GM12878 (cell line): ENCODE results near the gene MAPK8IP3. TPM values are rescaled to one million over a fixed set of nuclear protein-coding genes. Genes with fewer than 3 reads are reported as not detected.
A peak's percentile ranks its signal among the peaks of the same experiment; 100 is the strongest.

Experiments
- CBFB ChIP-seq: IDR thresholded peaks from 2 replicates; pipeline ENCODE4 v1.6.1; 2016; ENCODE audit warnings: antibody characterized with exemption, low read depth
- CTCF ChIP-seq, 3 experiments: IDR thresholded peaks in 2 of 3; conservative IDR thresholded peaks in 1 of 3; 2 replicates each; pipeline ENCODE4 v1.5.1; 2011; ENCODE audit warnings: low read depth in 3 of 3, low read length in 3 of 3, mild to moderate bottlenecking in 3 of 3, control low read depth in 2 of 3, moderate library complexity in 2 of 3, inconsistent platforms in 1 of 3, mixed read lengths in 1 of 3; ENCODE audit not compliant: control insufficient read depth in 2 of 3, insufficient read depth in 1 of 3; ENCODE audit errors: extremely low read depth in 1 of 3
- CUX1 ChIP-seq: IDR thresholded peaks from 2 replicates; pipeline ENCODE4 v1.6.1; 2012; ENCODE audit warnings: improper control_type of control experiment, low read depth, low read length; ENCODE audit not compliant: insufficient replicate concordance
- FOXM1 ChIP-seq: IDR thresholded peaks from 2 replicates; pipeline ENCODE4 v1.6.1; 2012; ENCODE audit warnings: low read depth, mild to moderate bottlenecking, inconsistent platforms, low read length, moderate library complexity
- IRF4 ChIP-seq: IDR thresholded peaks from 2 replicates; pipeline ENCODE4 v1.6.1; 2011; ENCODE audit warnings: low read depth, low read length
- NFYA ChIP-seq: IDR thresholded peaks from 2 replicates; pipeline ENCODE4 v1.6.1; 2011; ENCODE audit warnings: low read depth, mild to moderate bottlenecking, low read length, improper control_type of control experiment, borderline replicate concordance
- RFX5 ChIP-seq: IDR thresholded peaks from 2 replicates; pipeline ENCODE4 v1.6.1; 2011; ENCODE audit warnings: low read depth, low read length, improper control_type of control experiment
- RUNX3 ChIP-seq: IDR thresholded peaks from 2 replicates; pipeline ENCODE4 v1.6.1; 2012; ENCODE audit warnings: low read length, inconsistent platforms
- ZNF24 ChIP-seq: fragments of 450-650 bp; IDR thresholded peaks from 2 replicates; pipeline ENCODE4 v1.6.1; 2017; ENCODE audit warnings: antibody characterized with exemption, mild to moderate bottlenecking
- ZNF384 ChIP-seq: IDR thresholded peaks from 2 replicates; pipeline ENCODE4 v1.6.1; 2012; ENCODE audit warnings: low read depth, mild to moderate bottlenecking, low read length, improper control_type of control experiment, borderline replicate concordance
- polyA plus RNA-seq, 11 experiments: library from polyadenylated mRNA; depleted of rRNA in 4 of 11; unstranded in 6 of 11; stranded (reverse) in 5 of 11; fragments of >200 nt; fragmentation: Nextera tagmentation in 4 of 11; fragmentation: Illumina TruSeq in 1 of 11; extraction: Ambion mirVana in 4 of 11; extraction: Trizol in 1 of 11; gene quantifications; 1 replicate in 1 of 11; 2 replicates in 10 of 11; pipeline versions ENCODE4 v1.2.1 to v1.2.3, GENCODE V29; 2011 to 2016; ENCODE audit warnings: inconsistent platforms in 2 of 11, missing spikeins in 2 of 11, low read depth in 1 of 11
- total RNA-seq, 4 experiments: library from RNA; depleted of rRNA in 3 of 4; stranded (reverse); fragments of >200 nt in 3 of 4; fragmentation: Illumina TruSeq in 1 of 4; extraction: Trizol in 1 of 4; gene quantifications; 2 replicates each; pipeline versions ENCODE4 v1.2.1 to v1.2.3, GENCODE V29; 2013 to 2021
- TF ChIP-seq, protein P1 (sequence below): IDR thresholded peaks from 2 replicates; pipeline ENCODE4 v1.6.1; 2011; ENCODE audit warnings: low read depth, low read length, improper control_type of control experiment, borderline replicate concordance
- TF ChIP-seq, protein P2 (sequence below): fragments of 450-650 bp; IDR thresholded peaks from 2 replicates; pipeline ENCODE4 v1.6.1; 2017; ENCODE audit warnings: mild to moderate bottlenecking, moderate library complexity

The MAPK8IP3 gene
- total and polyA plus RNA-seq, 10 of the 15 experiments (the other 5 are each of a cell fraction or from before 2014, with no cell fraction given) = 0.06 to 67.9 (median 18.2) TPM

GRCh38 chr16:1782408-1783264 is 76.6 kb downstream of the MAPK8IP3 start, which contains the start of the genes NUBP2 and SPSB3 (continued):
- TF ChIP-seq ZNF384 = no peak
- no peak for TF ChIP-seq CUX1
- peak; percentile 43 for TF ChIP-seq RFX5
- TF ChIP-seq, protein P1, sequence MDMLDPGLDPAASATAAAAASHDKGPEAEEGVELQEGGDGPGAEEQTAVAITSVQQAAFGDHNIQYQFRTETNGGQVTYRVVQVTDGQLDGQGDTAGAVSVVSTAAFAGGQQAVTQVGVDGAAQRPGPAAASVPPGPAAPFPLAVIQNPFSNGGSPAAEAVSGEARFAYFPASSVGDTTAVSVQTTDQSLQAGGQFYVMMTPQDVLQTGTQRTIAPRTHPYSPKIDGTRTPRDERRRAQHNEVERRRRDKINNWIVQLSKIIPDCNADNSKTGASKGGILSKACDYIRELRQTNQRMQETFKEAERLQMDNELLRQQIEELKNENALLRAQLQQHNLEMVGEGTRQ = no peak
- TF ChIP-seq IRF4 = no peak
- TF ChIP-seq ZNF24 = no peak
- TF ChIP-seq FOXM1 = no peak
- peak; percentile 95 for TF ChIP-seq NFYA
- no peak for TF ChIP-seq CTCF (IDR thresholded peaks at IDR 0.05 in 2 of 3, conservative IDR thresholded peaks at IDR 0.05 in 1 of 3; ENCODE audit: control insufficient read depth in 2 of 3, extremely low read depth in 1 of 3, insufficient read depth in 1 of 3, low read depth in 3 of 3, low read length in 3 of 3)
- peak; percentile 82 for TF ChIP-seq RUNX3
- TF ChIP-seq, protein P2, sequence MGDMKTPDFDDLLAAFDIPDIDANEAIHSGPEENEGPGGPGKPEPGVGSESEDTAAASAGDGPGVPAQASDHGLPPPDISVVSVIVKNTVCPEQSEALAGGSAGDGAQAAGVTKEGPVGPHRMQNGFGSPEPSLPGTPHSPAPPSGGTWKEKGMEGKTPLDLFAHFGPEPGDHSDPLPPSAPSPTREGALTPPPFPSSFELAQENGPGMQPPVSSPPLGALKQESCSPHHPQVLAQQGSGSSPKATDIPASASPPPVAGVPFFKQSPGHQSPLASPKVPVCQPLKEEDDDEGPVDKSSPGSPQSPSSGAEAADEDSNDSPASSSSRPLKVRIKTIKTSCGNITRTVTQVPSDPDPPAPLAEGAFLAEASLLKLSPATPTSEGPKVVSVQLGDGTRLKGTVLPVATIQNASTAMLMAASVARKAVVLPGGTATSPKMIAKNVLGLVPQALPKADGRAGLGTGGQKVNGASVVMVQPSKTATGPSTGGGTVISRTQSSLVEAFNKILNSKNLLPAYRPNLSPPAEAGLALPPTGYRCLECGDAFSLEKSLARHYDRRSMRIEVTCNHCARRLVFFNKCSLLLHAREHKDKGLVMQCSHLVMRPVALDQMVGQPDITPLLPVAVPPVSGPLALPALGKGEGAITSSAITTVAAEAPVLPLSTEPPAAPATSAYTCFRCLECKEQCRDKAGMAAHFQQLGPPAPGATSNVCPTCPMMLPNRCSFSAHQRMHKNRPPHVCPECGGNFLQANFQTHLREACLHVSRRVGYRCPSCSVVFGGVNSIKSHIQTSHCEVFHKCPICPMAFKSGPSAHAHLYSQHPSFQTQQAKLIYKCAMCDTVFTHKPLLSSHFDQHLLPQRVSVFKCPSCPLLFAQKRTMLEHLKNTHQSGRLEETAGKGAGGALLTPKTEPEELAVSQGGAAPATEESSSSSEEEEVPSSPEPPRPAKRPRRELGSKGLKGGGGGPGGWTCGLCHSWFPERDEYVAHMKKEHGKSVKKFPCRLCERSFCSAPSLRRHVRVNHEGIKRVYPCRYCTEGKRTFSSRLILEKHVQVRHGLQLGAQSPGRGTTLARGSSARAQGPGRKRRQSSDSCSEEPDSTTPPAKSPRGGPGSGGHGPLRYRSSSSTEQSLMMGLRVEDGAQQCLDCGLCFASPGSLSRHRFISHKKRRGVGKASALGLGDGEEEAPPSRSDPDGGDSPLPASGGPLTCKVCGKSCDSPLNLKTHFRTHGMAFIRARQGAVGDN = 0 out of 2 replicates have a peak, but pooled peaks have one; percentile 14
- peak; percentile 28; the same call in 1 of the 2 replicates for TF ChIP-seq CBFB
